Vein endothelial cell (primary cell): ENCODE data around the gene DNAJC10. TPM values are rescaled to one million over a fixed set of nuclear protein-coding genes. Genes with fewer than 3 reads are reported as not detected.

Experiments
- small RNA-seq: library from RNA; depleted of rRNA; stranded (forward); fragments of <200 nt; gene quantifications from one replicate; pipeline ENCODE3, GENCODE V24; 2012
- total RNA-seq: library from RNA; depleted of rRNA; stranded (reverse); fragments of >200 nt; gene quantifications from 2 replicates; pipeline ENCODE4 v1.2.3, GENCODE V29; 2012

The DNAJC10 gene, protein sequence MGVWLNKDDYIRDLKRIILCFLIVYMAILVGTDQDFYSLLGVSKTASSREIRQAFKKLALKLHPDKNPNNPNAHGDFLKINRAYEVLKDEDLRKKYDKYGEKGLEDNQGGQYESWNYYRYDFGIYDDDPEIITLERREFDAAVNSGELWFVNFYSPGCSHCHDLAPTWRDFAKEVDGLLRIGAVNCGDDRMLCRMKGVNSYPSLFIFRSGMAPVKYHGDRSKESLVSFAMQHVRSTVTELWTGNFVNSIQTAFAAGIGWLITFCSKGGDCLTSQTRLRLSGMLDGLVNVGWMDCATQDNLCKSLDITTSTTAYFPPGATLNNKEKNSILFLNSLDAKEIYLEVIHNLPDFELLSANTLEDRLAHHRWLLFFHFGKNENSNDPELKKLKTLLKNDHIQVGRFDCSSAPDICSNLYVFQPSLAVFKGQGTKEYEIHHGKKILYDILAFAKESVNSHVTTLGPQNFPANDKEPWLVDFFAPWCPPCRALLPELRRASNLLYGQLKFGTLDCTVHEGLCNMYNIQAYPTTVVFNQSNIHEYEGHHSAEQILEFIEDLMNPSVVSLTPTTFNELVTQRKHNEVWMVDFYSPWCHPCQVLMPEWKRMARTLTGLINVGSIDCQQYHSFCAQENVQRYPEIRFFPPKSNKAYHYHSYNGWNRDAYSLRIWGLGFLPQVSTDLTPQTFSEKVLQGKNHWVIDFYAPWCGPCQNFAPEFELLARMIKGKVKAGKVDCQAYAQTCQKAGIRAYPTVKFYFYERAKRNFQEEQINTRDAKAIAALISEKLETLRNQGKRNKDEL
- total RNA-seq = 132 and 169 TPM in 2 replicates

GRCh38 chr2:182715892-182716649 is at the start of gene DNAJC10:
Gene DNAJC10, plus strand, starts transcription at chr2:182716257. Its CDS starts 1,830 bp downstream, at chr2:182718087.

Small RNA genes within 50 kb of the gene (small RNA-seq; reads per million reads assigned to genes)
- not detected for gene RF00019

Other genes starting within 250 kb of the DNAJC10 start
- under 0.01 TPM in 1 of 2 replicates, not detected in the other for gene FRZB, start 150.4 kb downstream of the DNAJC10 start, total RNA-seq